Central memory CD8-positive, alpha-beta T cell (primary cell): ENCODE measurements around the gene CCDC107.

ENCODE experiments used
- ATAC-seq: fragments of 150-1000 bp; cut with Tn5 transposase; replicated peaks from 2 replicates; pipeline ENCODE4 v1.10.0; 2022; ENCODE audit warnings: mild to moderate bottlenecking, moderate FRiP score, moderate number of reproducible peaks; ENCODE audit not compliant: poor library complexity, severe bottlenecking; ENCODE audit errors: extremely low read depth
- DNase-seq, 2 donors: peaks; one replicate each; pipeline ENCODE4 v3.0.0; 2021; ENCODE audit warnings: low spot score in 2 of 2
- H3K27ac Mint-ChIP-seq: one replicate; pipeline ENCODE4 v1.8.0; 2022; ENCODE audit warnings: low read depth, mild to moderate bottlenecking, moderate library complexity, mixed read lengths
- H3K27me3 Mint-ChIP-seq: one replicate; pipeline ENCODE4 v1.8.0; 2022; ENCODE audit warnings: mixed read lengths
- H3K36me3 Mint-ChIP-seq: one replicate; pipeline ENCODE4 v1.8.0; 2022; ENCODE audit warnings: mild to moderate bottlenecking, moderate library complexity, mixed read lengths; ENCODE audit not compliant: insufficient read depth
- H3K4me1 Mint-ChIP-seq: one replicate; pipeline ENCODE4 v1.8.0; 2022; ENCODE audit warnings: mixed read lengths
- H3K4me3 Mint-ChIP-seq: one replicate; pipeline ENCODE4 v1.8.0; 2022; ENCODE audit warnings: mild to moderate bottlenecking, moderate library complexity, mixed read lengths
- H3K9me3 Mint-ChIP-seq: one replicate; pipeline ENCODE4 v1.8.0; 2022; ENCODE audit warnings: mixed read lengths

CCDC107 gene

DNA sequence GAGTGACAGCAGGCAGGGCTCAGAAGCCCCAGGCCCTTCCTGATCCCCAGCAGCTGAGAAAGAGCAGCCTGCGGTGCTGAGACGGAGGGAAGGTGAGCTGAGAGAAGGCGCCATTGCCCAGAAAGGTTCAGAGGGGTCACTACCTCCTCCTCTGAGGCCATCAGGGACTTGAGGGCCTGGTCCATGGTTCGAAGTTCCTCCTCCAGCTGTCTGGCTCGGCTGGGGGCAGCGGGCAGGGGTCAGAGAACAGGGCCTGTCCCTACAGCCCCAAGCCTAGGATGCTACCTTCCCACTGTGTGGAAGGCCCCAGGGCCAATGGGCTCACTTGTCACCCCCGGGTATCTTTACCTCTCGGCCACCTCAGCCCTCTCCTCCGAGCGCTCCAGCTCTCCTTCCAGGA is 26.8 kb downstream of the CCDC107 start:
- DNase-seq = no peak
- peaks cover 10% of the 10 kb centered on the region for H3K4me1 Mint-ChIP-seq
- H3K4me3 Mint-ChIP-seq = no peak overlapping the region
- no peaks in the 10 kb centered on the region for H3K27me3 Mint-ChIP-seq
- H3K9me3 Mint-ChIP-seq = no peaks in the 10 kb centered on the region
- ATAC-seq = no peak
- peaks cover 4% of the 10 kb centered on the region for H3K36me3 Mint-ChIP-seq
- H3K27ac Mint-ChIP-seq = no peak overlapping the region

DNA sequence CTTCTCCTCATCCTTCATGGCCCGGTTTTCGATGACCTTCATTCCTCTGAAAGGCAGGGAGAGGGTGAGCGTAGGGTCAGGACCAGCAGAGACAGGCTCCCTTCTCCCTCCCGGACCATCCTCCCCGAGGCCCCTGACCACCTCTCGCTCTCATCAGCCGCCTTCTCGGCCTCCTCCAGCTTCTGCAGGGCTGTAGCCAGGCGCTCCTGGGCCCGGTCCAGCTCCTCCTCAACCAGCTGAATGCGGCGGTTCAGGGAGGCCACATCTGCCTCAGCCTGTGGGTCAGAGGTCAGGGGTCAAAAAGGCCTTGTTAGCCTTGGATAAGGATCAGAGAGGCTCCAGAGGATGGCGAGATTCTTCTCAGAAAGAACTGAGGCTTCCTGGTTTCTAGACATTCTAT is 27.4 kb downstream of the CCDC107 start:
- ATAC-seq = no peak
- Mint-ChIP-seq H3K36me3 (peaks cover 4% of the 10 kb centered on the region), H3K9me3 (no peaks in the 10 kb centered on the region), H3K27ac (no peak overlapping the region), H3K4me3 (no peak overlapping the region), H3K4me1 (peaks cover 10% of the 10 kb centered on the region), H3K27me3 (no peaks in the 10 kb centered on the region)
- DNase-seq = no peak

DNA sequence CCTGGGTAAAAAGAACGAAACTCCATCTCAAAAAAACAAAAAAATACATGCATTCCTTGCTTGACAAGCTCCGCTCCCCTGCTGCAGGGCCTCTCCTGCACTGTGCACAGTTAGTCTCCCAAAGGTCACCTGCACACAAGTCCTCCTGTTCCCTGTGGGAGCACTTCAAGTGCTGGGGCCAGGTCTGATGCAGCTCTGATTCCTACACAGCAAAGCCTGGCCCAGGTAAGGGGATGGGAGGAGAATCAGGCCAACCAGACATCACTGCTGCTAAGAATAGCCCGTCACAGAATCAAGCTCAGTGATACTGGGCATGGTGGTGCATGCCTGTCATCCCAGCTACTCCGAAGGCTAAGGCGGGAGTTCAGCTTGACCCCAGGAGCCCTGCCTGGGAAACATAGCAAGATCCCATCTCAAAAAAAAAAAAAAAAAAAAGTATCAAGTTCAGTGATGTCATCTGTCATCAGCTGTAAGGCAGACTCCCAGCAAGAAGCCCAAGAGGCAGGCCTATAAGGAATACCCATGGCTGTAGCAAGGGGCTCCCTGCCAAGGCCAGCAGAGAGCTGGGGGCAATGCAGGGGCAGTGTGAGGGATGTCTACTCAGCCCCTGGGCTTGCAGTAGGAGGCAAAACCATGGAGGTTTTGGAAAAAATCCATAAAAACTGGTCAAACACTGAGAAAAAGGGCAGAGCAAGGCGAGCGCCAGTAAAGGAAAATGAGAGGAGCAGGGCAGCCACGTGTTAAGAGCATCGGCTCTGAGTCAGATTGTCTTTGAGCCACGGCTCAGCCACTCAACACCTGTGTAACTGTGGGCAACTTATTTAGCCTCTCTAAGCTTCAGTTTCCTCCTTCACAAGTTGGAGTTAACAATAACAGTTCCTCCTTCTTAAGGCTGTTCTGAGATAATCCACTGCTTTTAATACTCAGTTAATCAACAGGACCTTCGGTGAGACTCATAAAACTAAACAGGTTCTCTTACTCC is 28.4 kb downstream of the CCDC107 start:
- Mint-ChIP-seq H3K27me3 (no peaks in the 10 kb centered on the region), H3K27ac (no peak overlapping the region), H3K9me3 (no peaks in the 10 kb centered on the region), H3K4me3 (no peak overlapping the region), H3K36me3 (peaks cover 7% of the 10 kb centered on the region), H3K4me1 (peaks cover 20% of the 10 kb centered on the region)
- ATAC-seq = no peak
- DNase-seq = no peak

DNA sequence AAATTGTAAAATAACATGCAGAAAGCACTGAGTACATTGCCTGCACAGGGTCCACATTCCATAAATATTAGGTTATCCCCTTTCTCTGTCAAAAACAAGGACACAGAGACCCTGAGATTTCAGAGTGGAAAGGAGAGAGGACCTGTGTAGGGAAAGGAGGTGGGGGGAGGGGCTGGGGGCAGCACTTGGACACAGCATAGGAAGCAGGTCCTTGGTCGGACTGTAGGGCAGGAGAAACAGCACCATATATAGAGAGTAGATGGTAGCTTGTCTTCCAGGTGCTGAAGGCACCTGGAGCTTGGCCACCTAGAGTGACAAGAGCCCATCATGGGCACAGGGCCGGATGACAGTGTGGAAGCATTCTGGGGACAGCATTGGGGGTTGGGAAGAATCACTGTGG is 29.2 kb downstream of the CCDC107 start:
- Mint-ChIP-seq H3K4me3 (no peak overlapping the region), H3K9me3 (no peaks in the 10 kb centered on the region), H3K4me1 (peaks cover 27% of the 10 kb centered on the region), H3K36me3 (peaks cover 7% of the 10 kb centered on the region), H3K27ac (no peak overlapping the region), H3K27me3 (no peaks in the 10 kb centered on the region)
- DNase-seq = no peak
- no peak for ATAC-seq

DNA sequence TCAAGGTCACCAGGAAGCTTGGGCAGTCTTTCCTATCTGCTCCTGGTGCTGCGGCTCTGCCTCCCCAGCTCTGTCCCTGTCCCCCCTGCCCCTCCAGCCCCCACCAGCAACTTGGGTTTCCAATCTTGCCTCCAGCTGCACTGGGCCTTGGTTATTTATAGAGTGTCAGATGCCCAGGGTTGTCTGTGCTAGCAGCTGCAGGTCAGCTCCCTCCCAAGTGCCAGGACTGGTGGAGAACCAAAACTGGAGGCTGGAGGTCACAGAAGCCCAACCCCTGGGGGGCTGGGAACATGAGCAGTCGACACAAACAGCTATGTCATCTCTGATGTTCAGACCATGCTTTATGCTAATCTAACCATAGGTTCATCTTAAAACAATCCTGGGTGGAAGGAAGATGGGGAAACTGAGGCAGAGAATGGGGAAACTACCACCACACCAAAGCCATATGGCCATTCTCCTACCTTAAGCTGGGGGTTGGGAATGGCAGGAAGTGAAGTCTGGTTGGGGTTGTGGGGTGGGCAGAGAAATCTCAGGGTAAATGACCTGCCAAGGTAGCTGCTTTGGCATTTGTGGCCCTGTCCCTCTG is 30.0 kb downstream of the CCDC107 start:
- Mint-ChIP-seq H3K36me3 (peaks cover 7% of the 10 kb centered on the region), H3K4me3 (no peak overlapping the region), H3K4me1 (peaks cover 27% of the 10 kb centered on the region), H3K9me3 (no peaks in the 10 kb centered on the region), H3K27me3 (no peaks in the 10 kb centered on the region), H3K27ac (no peak overlapping the region)
- ATAC-seq (no peak), DNase-seq (no peak)

DNA sequence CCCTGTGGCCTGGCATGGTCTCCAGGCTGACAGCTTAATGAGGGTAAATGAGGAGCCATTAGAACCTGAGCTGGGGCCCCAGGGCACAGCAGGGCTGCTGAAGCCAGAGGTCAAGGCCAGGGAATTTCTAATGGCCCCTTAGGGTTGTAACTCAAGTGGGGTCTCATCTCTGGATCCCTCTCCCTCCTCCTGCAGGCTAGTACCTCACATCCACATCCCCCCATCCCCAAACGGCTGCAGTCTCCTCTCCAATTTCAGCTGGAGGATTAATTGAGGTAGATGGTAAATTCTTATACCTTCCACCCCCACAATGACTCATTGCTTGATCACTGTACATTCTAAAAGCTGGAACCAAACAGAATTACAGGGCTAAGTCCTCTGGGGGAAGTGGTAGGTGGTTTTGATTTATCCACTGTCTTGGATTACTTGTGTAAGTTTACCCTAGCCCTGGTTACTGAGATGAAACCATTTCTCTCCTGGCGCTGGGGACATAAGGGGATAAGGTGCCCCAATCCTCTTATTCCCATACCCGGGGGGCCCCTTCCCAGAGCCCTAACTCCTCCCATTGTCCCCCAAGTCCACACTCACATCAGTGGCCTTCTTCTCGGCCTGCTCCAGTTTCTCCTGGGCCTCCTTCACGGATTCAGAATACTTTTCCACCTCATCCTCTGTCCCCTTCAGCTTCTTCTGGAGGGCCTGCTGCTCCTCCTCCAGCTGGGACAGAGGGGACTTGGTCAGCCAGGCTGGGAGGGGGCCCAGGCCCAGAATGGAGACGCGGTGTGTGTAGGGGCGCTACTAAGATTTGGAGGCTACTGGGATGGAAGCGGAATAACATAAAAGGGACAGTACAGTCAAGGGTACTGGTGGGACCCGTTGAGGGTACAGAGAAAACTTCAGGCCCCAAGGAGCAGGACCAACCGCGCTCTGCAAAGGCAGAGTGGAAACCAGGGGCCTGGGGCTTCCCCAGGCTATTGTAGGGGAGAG is 30.8 kb downstream of the CCDC107 start:
- ATAC-seq (no peak), DNase-seq (no peak)
- H3K27ac Mint-ChIP-seq = no peak overlapping the region
- no peaks in the 10 kb centered on the region for H3K27me3 Mint-ChIP-seq
- peaks cover 27% of the 10 kb centered on the region for H3K4me1 Mint-ChIP-seq
- H3K9me3 Mint-ChIP-seq = no peaks in the 10 kb centered on the region
- peaks cover 7% of the 10 kb centered on the region for H3K36me3 Mint-ChIP-seq
- H3K4me3 Mint-ChIP-seq = peak overlapping the region; percentile 71

DNA sequence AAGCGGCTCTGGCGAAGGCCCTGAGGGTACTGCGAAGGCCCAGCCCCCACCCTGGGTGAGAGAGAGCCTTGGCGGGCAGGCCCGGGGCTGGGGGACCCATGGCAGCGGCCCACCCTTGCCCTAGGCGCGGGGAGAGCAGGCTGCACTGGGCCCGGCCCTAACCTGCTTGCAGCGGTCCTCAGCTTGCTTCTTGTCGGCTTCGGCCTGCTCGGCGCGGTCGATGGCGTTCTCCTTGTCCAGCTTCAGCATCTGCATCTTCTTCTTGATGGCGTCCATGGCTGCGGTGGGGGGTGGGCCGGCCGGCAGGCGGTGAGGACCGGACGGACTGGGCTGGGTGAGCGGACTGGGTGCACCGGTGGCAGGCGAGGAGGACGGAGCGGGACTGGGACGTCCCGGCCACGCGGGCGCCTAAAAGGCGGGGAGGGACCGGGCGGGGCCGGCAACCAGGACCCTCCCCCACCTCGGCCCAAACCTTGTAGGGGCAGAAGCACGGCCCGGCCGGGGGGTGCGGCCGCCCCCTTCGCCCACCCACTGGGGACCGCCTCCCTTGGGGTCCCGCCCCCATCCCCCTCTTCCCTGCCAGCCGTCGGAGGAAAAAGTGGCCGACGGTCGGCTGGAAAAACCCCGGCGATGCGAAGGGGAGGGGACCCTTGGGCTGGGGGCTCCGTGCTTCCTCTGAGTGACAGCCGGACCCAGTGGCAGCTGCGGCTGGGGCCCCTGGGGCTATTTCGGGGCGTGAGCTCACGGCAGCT is 31.6 kb downstream of the CCDC107 start, which contains the start of gene TPM2:
Gene TPM2, minus strand, starts transcription at position 384 of the 752 bp plus-strand sequence. Its CDS starts 108 bp downstream, at position 276.
- peaks cover 7% of the 10 kb centered on the region for H3K36me3 Mint-ChIP-seq
- H3K9me3 Mint-ChIP-seq = no peaks in the 10 kb centered on the region
- peaks cover 27% of the 10 kb centered on the region for H3K4me1 Mint-ChIP-seq
- ATAC-seq = no peak
- DNase-seq = no peak
- no peaks in the 10 kb centered on the region for H3K27me3 Mint-ChIP-seq
- peak within 1 kb of the TSS; percentile 80 for H3K27ac Mint-ChIP-seq
- H3K4me3 Mint-ChIP-seq = peak within 1 kb of the TSS; percentile 85

DNA sequence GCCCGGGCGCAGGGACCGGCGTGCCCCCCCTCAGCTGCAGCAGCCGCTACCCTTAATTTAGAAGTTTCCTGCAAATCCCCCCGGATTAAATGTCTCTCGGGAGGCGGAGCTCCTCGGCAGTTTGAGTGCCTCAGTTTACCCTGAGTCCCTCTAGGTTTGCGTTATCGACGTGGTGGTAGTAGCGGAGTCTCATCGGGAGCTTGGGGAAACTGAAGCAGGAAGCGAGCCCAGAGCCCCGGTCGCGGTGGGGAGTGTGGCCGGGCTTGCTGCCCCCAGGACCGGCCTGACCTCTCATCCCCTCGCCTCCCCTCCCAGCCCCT is 32.2 kb downstream of the CCDC107 start:
- H3K9me3 Mint-ChIP-seq = no peaks in the 10 kb centered on the region
- H3K27ac Mint-ChIP-seq = peak overlapping the region; percentile 22
- H3K36me3 Mint-ChIP-seq = peaks cover 7% of the 10 kb centered on the region
- H3K4me3 Mint-ChIP-seq = peak overlapping the region; percentile 85
- H3K27me3 Mint-ChIP-seq = no peaks in the 10 kb centered on the region
- peaks cover 27% of the 10 kb centered on the region for H3K4me1 Mint-ChIP-seq
- ATAC-seq (no peak), DNase-seq (no peak)

DNA sequence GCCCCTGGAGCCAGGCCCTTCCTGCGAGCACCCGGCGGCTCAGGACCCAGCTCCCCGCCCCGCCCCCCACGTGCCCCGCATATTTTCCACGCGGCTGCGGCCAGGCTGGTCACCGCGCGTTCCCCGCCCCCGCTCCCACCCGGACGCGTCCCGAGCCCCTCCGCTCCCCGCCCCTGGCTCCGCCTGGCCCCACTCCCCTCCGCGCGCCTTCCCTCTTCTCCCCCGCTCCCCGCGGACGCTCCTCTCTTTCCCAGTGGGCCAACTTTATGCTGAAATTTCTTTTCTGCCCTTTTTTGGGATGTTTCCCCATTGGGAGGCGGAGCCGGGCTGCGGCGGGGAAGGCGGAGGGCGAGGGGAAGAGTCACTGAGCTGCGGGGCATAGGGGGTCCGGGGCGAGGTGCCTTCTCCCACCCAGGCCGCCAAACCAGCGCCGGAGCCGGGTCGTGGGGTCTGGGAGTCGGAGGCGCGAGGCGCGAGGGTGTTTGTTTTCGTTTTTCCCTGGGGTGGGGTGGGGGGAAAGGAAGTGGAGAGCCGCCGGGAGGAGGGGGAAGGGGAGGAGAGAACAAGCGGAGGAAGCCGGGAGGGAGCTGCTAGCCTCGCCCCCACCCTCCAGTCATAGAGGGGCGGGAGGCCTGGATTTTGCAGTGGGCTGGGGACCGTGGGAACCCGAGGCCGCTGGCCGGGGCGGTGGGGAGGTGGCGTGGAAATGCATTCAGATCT is 32.7 kb downstream of the CCDC107 start:
- H3K36me3 Mint-ChIP-seq = peaks cover 7% of the 10 kb centered on the region
- no peak for DNase-seq

DNA sequence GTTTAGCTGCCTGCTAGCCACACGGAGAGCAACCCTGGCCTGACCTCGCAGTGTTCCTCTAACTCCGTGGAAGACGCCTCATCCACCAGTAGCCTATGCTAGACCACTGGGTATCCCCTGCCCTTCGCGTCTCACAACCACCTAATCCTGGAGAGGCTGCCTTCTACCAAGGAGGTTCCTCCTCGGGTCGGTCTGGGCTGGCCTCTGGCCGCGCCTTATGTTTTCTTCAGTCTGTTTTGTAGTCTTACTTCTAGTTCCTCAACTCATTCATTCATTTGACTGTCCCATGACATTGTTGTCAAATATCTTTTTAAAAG is 33.2 kb downstream of the CCDC107 start:
- Mint-ChIP-seq H3K9me3 (no peaks in the 10 kb centered on the region), H3K27me3 (no peaks in the 10 kb centered on the region), H3K4me1 (peaks cover 28% of the 10 kb centered on the region), H3K4me3 (peak overlapping the region; percentile 85), H3K36me3 (peaks cover 4% of the 10 kb centered on the region), H3K27ac (peak overlapping the region; percentile 80)
- ATAC-seq (no peak), DNase-seq (no peak)

More for the DNA sequence above, 32.7 kb downstream of the CCDC107 start:
- peaks cover 27% of the 10 kb centered on the region for H3K4me1 Mint-ChIP-seq
- no peaks in the 10 kb centered on the region for H3K27me3 Mint-ChIP-seq
- ATAC-seq = peak; percentile 40
- peak overlapping the region; percentile 85 for H3K4me3 Mint-ChIP-seq
- peak overlapping the region; percentile 80 for H3K27ac Mint-ChIP-seq
- H3K9me3 Mint-ChIP-seq = no peaks in the 10 kb centered on the region

DNA sequence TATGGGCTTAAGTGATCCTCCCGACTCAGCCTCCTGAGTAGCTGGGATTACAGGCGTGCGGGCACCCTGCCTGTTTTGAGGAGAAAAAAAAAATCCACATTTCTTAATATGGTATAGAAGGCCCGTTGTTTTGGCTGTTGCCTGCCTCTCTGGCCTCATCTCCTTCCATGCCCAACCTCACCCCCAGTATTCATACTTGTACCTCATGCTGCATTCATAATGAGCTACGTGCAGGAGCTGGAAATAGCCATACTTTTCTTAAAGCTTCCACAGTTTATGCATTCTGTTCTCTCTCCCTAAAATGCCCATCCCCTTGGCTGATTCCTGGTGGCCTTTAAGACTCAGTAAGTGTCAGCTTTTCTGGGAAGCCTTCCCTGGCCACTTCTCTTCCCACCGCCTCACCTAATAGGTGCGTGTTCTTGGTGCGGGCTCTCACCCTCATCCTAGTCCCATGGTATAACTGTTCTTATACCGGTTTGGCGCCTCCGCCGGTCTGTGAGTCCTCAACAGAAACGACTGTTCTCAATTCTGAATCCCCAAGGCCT is 33.7 kb downstream of the CCDC107 start:
- peak overlapping the region; percentile 80 for H3K27ac Mint-ChIP-seq
- no peaks in the 10 kb centered on the region for H3K27me3 Mint-ChIP-seq

More for the DNA sequence above, 33.7 kb downstream of the CCDC107 start:
- no peaks in the 10 kb centered on the region for H3K9me3 Mint-ChIP-seq
- H3K4me3 Mint-ChIP-seq = peak overlapping the region; percentile 85
- H3K4me1 Mint-ChIP-seq = peaks cover 33% of the 10 kb centered on the region
- no peak for ATAC-seq
- H3K36me3 Mint-ChIP-seq = peaks cover 5% of the 10 kb centered on the region
- DNase-seq = no peak
